ENCODE data around the gene SDK1. TPM values are rescaled to one million over a fixed set of nuclear protein-coding genes. Genes with fewer than 3 reads are reported as not detected.
"Not testable (repeated sequence)": the region's sequence is repeated elsewhere in the genome, so short reads cannot be mapped to it uniquely, and the experiment has no call there.

The SDK1 gene
- total RNA-seq, 1 donor from 2014 or later, result 10.4 TPM

- no peak for DNase-seq
- H3K4me1 ChIP-seq, result no peaks in the 10 kb centered on the region
- H3K27ac ChIP-seq, result no peak overlapping the region
- no peaks in the 10 kb centered on the region for H3K9me3 ChIP-seq
- no peak for ATAC-seq
- TF ChIP-seq CTCF (IDR thresholded peaks at IDR 0.05), result no peak
- H3K36me3 ChIP-seq, result no peaks in the 10 kb centered on the region
- H3K4me3 ChIP-seq, result no peak overlapping the region
- intact Hi-C loops (cut with DNase I), result no loop called here
- no peaks in the 10 kb centered on the region for H3K27me3 ChIP-seq
Observed at GRCh38 chr7:4085937-4086691, 785.1 kb downstream of the SDK1 start.

GRCh38 chr7:4086723-4087122 is 785.7 kb downstream of the SDK1 start:
- DNase-seq (no peak), ATAC-seq (no peak)
- H3K9me3 ChIP-seq, result no peaks in the 10 kb centered on the region
- H3K36me3 ChIP-seq, result no peaks in the 10 kb centered on the region
- TF ChIP-seq CTCF (IDR thresholded peaks at IDR 0.05), result no peak
- no peaks in the 10 kb centered on the region for H3K4me1 ChIP-seq
- no peak overlapping the region for H3K27ac ChIP-seq
- H3K27me3 ChIP-seq, result no peaks in the 10 kb centered on the region
- no peak overlapping the region for H3K4me3 ChIP-seq
- intact Hi-C loops (cut with DNase I), result no loop called here

DNA sequence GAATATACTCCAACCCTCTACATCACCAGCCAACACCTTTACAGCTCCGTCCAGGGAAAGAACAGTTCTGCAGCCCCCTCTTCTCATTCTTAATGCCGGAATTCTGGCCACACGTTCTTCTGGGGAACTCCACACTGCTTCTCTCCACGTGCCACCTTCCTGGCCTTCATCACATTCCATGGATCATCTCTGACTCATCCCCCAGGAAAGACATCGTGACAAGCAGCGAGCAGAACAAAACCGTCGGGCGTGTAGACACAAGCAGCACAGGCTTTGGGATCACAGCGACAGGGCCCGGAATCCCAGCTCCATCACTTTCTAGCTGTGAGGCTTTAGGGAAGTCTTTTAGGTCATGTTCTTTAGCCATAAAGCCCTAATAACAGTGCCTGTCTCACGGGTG is 790.7 kb downstream of the SDK1 start:
- DNase-seq (no peak), ATAC-seq (no peak)
- Histone ChIP-seq H3K27ac (no peak overlapping the region), H3K4me1 (no peaks in the 10 kb centered on the region), H3K9me3 (no peaks in the 10 kb centered on the region), H3K36me3 (no peaks in the 10 kb centered on the region), H3K27me3 (no peaks in the 10 kb centered on the region), H3K4me3 (no peak overlapping the region)
- no peak for TF ChIP-seq CTCF (IDR thresholded peaks at IDR 0.05)
- intact Hi-C loops (cut with DNase I), result no loop called here

- TF ChIP-seq CTCF (IDR thresholded peaks at IDR 0.05), result no peak
- intact Hi-C loops (cut with DNase I), result no loop called here
- no peak overlapping the region for H3K27ac ChIP-seq
- H3K36me3 ChIP-seq, result no peaks in the 10 kb centered on the region
- no peaks in the 10 kb centered on the region for H3K4me1 ChIP-seq
- no peaks in the 10 kb centered on the region for H3K9me3 ChIP-seq
- no peaks in the 10 kb centered on the region for H3K27me3 ChIP-seq
- no peak for DNase-seq
- no peak for ATAC-seq
- no peak overlapping the region for H3K4me3 ChIP-seq
Observed at GRCh38 chr7:4093035-4093434, 792.0 kb downstream of the SDK1 start.

DNA sequence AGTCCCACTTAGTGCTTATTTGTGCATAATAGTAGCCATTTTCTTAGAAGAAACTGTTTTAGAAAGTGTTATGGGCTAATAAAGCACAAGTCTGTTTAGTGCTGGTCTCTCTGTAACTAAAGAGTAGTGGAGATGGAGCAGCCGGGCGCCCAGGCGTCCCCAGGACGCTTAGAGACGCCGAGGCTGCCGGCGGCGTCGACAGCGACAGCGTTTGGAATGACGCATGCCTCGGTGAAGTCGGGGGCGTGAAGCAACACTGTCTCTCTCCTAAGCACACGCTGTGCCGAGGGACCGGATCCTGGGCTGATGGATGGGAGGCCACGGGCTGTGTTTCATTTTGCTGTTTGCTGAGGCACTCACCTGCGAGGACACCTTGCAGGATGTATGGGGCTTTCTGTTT is 792.4 kb downstream of the SDK1 start:
- intact Hi-C loops (cut with DNase I), result no loop called here

GRCh38 chr7:4094158-4094557 is 793.1 kb downstream of the SDK1 start:
- not testable (repeated sequence) for DNase-seq

More for the DNA sequence above, 792.4 kb downstream of the SDK1 start:
- Histone ChIP-seq H3K4me1 (no peaks in the 10 kb centered on the region), H3K27ac (no peak overlapping the region), H3K27me3 (no peaks in the 10 kb centered on the region), H3K36me3 (no peaks in the 10 kb centered on the region), H3K9me3 (no peaks in the 10 kb centered on the region), H3K4me3 (no peak overlapping the region)
- no peak for ATAC-seq
- TF ChIP-seq CTCF (IDR thresholded peaks at IDR 0.05), result no peak
- DNase-seq, result no peak

More at GRCh38 chr7:4094158-4094557, 793.1 kb downstream of the SDK1 start:
- H3K4me3 ChIP-seq; intact Hi-C loops (cut with DNase I); H3K27me3 ChIP-seq; H3K27ac ChIP-seq; H3K36me3 ChIP-seq; H3K4me1 ChIP-seq; H3K9me3 ChIP-seq; ATAC-seq: not testable (repeated sequence)

Measured in upper lobe of right lung (tissue), 1 donor.